Pancreas (tissue), 10 donors: Measurements from ENCODE around the gene TPSB2. TPM values are rescaled to one million over a fixed set of nuclear protein-coding genes. Genes with fewer than 3 reads are reported as not detected.
A peak's percentile ranks its signal among the peaks of the same experiment; 100 is the strongest.

ENCODE experiments used
- ATAC-seq, 4 donors: fragments of 200-7000 bp; cut with Tn5 transposase; one replicate each; pipeline versions ENCODE4 v1.8.0 to v1.9.1; 2020; ENCODE audit warnings: mild to moderate bottlenecking in 4 of 4, moderate library complexity in 4 of 4
- DNase-seq, 6 donors: peaks; one replicate each; pipeline ENCODE4 v3.0.0-alpha.2; 2020
- FAIRE-seq: peaks from 2 replicates; lab custom pipeline; 2012; peaks lifted over from hg19 to GRCh38; lab: Jason Lieb, UNC
- H3K27ac ChIP-seq, 4 donors: fragments of 200-600 bp; sonication (generic); 1 replicate in 3 of 4; 2 replicates in 1 of 4; pipeline versions ENCODE4 v1.5.0 to v1.8.0; 2020
- H3K27me3 ChIP-seq, 4 donors: fragments of 200-600 bp; one replicate each; pipeline ENCODE4 v1.8.0; 2021
- H3K36me3 ChIP-seq, 3 donors: fragments of 200-600 bp; sonication (generic) in 1 of 3; one replicate each; pipeline versions ENCODE4 v1.5.0 to v1.8.0; 2020 to 2021
- H3K4me1 ChIP-seq, 3 donors: fragments of 200-600 bp; one replicate each; pipeline ENCODE4 v1.8.0; 2021
- H3K4me3 ChIP-seq, 4 donors: fragments of 200-600 bp; sonication (generic) in 2 of 4; one replicate each; pipeline versions ENCODE4 v1.5.0 to v1.8.0; 2020 to 2021
- H3K9me3 ChIP-seq, 4 donors: fragments of 200-600 bp; one replicate each; pipeline ENCODE4 v1.8.0; 2021
- WGBS, 2 donors: extraction: QIAGEN DNeasy Blood & Tissue Kit; methylation state at CpG; one replicate each; pipeline ENCODE4 v1.1.7; 2013; 5-methylcytosine and 5-hydroxymethylcytosine counted together
- intact Hi-C, 3 donors: fragments of 100-400 bp; cut with DNase I; formaldehyde crosslinking; loops; one replicate each; pipeline versions ENCODE4 v1.11.1 to v1.14.2; 2022
- polyA plus RNA-seq, 2 donors: library from polyadenylated mRNA; stranded (reverse); fragments of 200-250 nt; gene quantifications; one replicate each; pipeline ENCODE4 v1.2.3, GENCODE V29; 2013
- total RNA-seq, 6 donors: library from RNA; stranded (reverse); fragmentation: NEBNext Ultra II Directional in 4 of 6; extraction: Animal tissue kit (Norgen Biotek cat#: 25700) in 4 of 6; gene quantifications; one replicate each; pipeline versions ENCODE4 v1.2.1 to v1.2.4, GENCODE V29; 2021 to 2023
- TF ChIP-seq, protein P1 (sequence below), 4 donors: fragments of 200-600 bp; sonication (generic) in 3 of 4; IDR thresholded peaks; one replicate each; pipeline versions ENCODE4 v1.5.0 to v1.8.0; 2021; ENCODE audit warnings: antibody characterized with exemption in 4 of 4
- donor health status: healthy with polysubstance abuse.
- donor health status: DM: no; HTN: no; CAD: no; lungs with moderate emphysema.
- donor health status: DM: no; HTN: no; CAD: no.
- donor health status: control.
- donor health status: control.
- donor health status: Bipolar disorder and iron deficiency.
- donor health status: DM: yes; HTN: yes; CAD: no.
- donor health status: DM: no; HTN: no; CAD: no.
- donor health status: DM: no; HTN: no; CAD: no.
- donor health status: DM: yes; HTN: yes; CAD: no.

The TPSB2 gene
- total and polyA plus RNA-seq, 8 donors: 0.69 to 12.2 (median 4.9) TPM

DNA sequence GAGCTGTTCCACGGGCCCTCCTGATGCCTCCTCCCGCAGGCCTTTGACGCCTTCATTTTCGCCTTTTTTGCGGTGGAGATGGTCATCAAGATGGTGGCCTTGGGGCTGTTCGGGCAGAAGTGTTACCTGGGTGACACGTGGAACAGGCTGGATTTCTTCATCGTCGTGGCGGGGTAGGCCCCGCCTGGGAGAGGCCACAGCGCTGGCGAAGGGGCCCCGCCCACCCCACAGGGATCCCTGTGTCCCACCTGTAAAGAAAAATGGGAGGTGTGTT, 34.7 kb downstream of the TPSB2 start:
- intact Hi-C loops: loop anchor here in 1 of 3 donors (10.0 kb wide), 1 partner anchor 381 kb away; no protein-coding TSS in a partner anchor
- 43 to 53% methylated on average over 14 of the region's 14 CpGs for WGBS, 2 donors
- Histone ChIP-seq H3K4me3 (no peak overlapping the region), H3K4me1 (no peaks in the 10 kb centered on the region), H3K27me3 (no peaks in the 10 kb centered on the region), H3K9me3 (no peaks in the 10 kb centered on the region), H3K36me3 (no peaks in the 10 kb centered on the region), H3K27ac (no peak overlapping the region)
- no peak for DNase-seq
- FAIRE-seq: no peak
- TF ChIP-seq, protein P1, sequence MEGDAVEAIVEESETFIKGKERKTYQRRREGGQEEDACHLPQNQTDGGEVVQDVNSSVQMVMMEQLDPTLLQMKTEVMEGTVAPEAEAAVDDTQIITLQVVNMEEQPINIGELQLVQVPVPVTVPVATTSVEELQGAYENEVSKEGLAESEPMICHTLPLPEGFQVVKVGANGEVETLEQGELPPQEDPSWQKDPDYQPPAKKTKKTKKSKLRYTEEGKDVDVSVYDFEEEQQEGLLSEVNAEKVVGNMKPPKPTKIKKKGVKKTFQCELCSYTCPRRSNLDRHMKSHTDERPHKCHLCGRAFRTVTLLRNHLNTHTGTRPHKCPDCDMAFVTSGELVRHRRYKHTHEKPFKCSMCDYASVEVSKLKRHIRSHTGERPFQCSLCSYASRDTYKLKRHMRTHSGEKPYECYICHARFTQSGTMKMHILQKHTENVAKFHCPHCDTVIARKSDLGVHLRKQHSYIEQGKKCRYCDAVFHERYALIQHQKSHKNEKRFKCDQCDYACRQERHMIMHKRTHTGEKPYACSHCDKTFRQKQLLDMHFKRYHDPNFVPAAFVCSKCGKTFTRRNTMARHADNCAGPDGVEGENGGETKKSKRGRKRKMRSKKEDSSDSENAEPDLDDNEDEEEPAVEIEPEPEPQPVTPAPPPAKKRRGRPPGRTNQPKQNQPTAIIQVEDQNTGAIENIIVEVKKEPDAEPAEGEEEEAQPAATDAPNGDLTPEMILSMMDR (IDR thresholded peaks at IDR 0.05): no peak
- no peak for ATAC-seq

DNA sequence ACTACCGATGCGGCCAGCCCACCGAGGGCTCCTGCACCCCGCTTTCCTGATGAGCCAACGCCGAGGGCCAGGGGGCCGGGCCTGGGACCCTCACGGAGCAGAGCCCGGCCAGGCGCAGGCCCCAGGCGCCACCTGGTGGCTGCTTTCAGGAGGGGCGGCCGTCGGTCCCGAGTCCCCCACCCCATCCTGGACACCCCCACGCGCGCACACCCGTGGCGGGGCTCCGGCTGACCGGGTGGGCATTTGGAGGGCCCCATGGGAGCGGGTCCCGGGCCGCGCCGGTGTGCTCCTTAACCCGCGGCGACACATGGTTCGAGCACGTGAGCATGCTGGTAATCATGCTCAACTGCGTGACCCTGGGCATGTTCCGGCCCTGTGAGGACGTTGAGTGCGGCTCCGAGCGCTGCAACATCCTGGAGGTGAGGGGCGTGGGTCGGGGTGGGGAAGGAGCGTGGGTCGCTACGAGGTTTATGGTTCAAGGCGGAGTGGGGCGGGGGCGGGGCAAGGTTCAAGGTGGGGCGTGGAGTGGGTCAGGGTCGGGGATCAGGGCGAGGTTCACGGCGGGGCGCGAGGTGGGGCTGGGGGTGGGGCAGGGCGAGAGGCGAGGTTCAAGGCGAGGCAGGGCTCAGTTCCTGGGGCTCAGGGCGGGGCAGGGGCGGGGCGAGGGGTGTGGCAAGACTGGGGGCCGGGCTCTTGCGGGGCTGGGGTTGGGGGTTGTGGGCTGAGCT, 35.2 kb downstream of the TPSB2 start:
- DNase-seq (peak in 2 of 6 donors; percentile 35 to 74), FAIRE-seq (no peak), ATAC-seq (peak; percentile 41 to 65 (median 54))
- Histone ChIP-seq H3K27me3 (no peaks in the 10 kb centered on the region), H3K4me1 (no peaks in the 10 kb centered on the region), H3K27ac (no peak overlapping the region), H3K36me3 (no peaks in the 10 kb centered on the region), H3K4me3 (no peak overlapping the region), H3K9me3 (no peaks in the 10 kb centered on the region)
- WGBS, 2 donors: 18 to 20% methylated on average over 49 to 61 of the region's 61 CpGs
- TF ChIP-seq, protein P1 (IDR thresholded peaks at IDR 0.05): peak; percentile 78 to 96 (median 90)
- intact Hi-C loops: loop anchor here in 1 of 3 donors (1.0 to 10.0 kb wide), 2 partner anchors 89 to 380 kb away; no protein-coding TSS in a partner anchor

DNA sequence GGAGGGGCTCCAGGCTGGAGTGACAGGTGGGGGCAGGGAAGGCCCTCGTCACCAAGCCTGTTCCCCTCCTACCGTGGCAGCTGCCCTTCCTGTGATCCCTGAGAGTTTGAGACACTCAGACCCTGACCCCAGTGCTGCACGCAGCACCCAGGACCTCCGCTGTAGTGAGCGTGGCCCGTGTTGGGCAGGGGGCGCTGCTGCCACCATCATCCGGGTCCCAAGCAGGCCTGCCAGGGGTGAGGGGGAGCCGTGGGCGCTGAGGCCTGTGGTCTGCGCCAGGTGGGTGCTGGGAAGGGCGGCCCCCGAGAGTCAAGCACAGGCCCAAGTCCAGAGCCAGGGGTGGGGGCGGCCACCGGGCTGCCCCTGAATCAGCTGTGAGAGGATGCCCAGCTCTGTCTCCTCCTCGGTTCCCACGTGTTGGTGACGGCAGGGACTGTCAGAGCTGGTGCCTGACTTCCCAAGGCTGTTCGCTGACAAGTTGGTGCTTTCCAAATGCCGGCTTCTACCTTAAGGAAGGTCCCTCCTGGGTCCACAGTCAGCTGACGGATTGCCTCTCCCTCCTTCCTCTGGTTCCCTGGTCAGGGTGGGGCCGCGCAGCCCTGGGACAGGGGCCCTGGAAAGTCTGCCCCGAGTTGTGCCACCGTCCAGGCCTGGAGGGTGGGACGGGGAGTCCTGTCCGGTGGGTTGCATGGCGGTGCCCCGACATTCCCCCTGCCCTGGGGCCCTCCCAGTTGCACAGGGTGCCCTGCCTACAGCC, 36.0 kb downstream of the TPSB2 start:
- Histone ChIP-seq H3K9me3 (no peaks in the 10 kb centered on the region), H3K4me1 (no peaks in the 10 kb centered on the region), H3K4me3 (no peak overlapping the region), H3K27me3 (no peaks in the 10 kb centered on the region), H3K27ac (no peak overlapping the region), H3K36me3 (no peaks in the 10 kb centered on the region)
- WGBS, 2 donors: 57 to 74% methylated on average over 23 to 29 of the region's 29 CpGs
- no peak for DNase-seq
- intact Hi-C loops: loop anchor here in 1 of 3 donors (1.0 to 10.0 kb wide), 2 partner anchors 88 to 379 kb away; no protein-coding TSS in a partner anchor
- FAIRE-seq: no peak
- TF ChIP-seq, protein P1 (IDR thresholded peaks at IDR 0.05): no peak
- no peak for ATAC-seq

DNA sequence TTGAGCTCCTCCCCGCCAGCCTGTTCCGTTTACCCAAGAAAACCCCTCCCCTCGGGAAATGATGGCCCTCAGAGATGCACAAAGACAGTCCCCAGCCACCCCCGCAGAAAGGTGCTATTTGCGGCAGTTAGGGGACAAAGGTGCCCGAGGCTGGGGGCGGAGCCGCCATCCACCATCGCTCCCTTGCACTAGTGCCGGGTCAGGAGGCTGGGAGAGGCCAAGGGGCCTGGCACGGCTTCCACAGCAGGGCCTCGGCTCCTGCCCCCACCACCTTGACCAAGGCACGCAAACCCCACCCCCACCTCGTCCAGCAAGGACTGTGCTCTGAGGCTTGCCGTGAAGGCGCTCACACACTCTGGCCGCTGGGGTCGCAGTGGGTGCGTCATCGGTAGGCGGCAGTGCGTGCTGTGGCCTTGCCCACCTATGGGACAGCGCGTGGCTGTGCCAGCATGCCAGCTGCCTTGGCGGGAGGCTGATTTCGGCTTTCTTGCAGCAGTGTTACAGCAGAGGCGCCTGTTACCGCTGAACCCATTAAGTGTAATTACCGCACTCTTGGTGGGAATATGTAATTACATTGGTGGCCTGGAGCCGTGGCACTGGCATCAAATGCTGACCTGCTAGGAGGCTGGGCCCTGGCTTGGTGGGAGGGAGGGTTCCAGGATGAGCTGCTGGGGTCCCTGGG, 36.7 kb downstream of the TPSB2 start:
- Histone ChIP-seq H3K36me3 (no peaks in the 10 kb centered on the region), H3K4me1 (no peaks in the 10 kb centered on the region), H3K27me3 (no peaks in the 10 kb centered on the region), H3K4me3 (no peak overlapping the region), H3K27ac (no peak overlapping the region), H3K9me3 (no peaks in the 10 kb centered on the region)
- DNase-seq: no peak
- TF ChIP-seq, protein P1 (IDR thresholded peaks at IDR 0.05): no peak
- peak in 2 of 4 donors; percentile 3 to 28 for ATAC-seq
- 68 to 73% methylated on average over 30 of the region's 30 CpGs for WGBS, 2 donors
- FAIRE-seq: no peak
- intact Hi-C loops: loop anchor here in 1 of 3 donors (10.0 kb wide), 1 partner anchor 378 kb away; no protein-coding TSS in a partner anchor
